ENCODE results near the gene C5orf15.

- TF ChIP-seq CTCF (IDR thresholded peaks at IDR 0.05): no peak
- TF ChIP-seq POLR2A (IDR thresholded peaks at IDR 0.05): no peak
Observed at GRCh38 chr5:133983674-133984073, 15.2 kb upstream of the C5orf15 start.
